MCF 10A (cell line): Measurements from ENCODE around the gene B4GALT5. TPM values are rescaled to one million over a fixed set of nuclear protein-coding genes. Genes with fewer than 3 reads are reported as not detected.

Experiments used
- BruUV-seq: library from RNA; stranded (reverse); fragments of 400-500 nt; replicated peaks from 2 replicates; lab custom pipeline; 2021; lab: Mats Ljungman, UMichigan
- CTCF ChIA-PET: fragments of 300-600 bp; sonication (Branson Sonifier 250); formaldehyde crosslinking; extraction: SDS; loops from one replicate; lab custom pipeline; 2021; ENCODE audit warnings: antibody characterized with exemption, inconsistent platforms; lab: Yijun Ruan, JAX
- POLR2A ChIA-PET: fragments of 300-600, 350-650 bp; sonication (Branson Sonifier 250); formaldehyde crosslinking; extraction: SDS; loops from one replicate; lab custom pipeline; 2020; ENCODE audit warnings: antibody characterized with exemption, inconsistent platforms; lab: Yijun Ruan, JAX
- DNase-seq: peaks from one replicate; pipeline ENCODE4 v3.0.0-alpha.2; 2018; ENCODE audit not compliant: unreplicated experiment
- H3K27ac Mint-ChIP-seq: one replicate; pipeline ENCODE4 v1.8.0; 2022; ENCODE audit warnings: mild to moderate bottlenecking, low read depth, mixed read lengths; ENCODE audit not compliant: unreplicated experiment
- H3K27me3 Mint-ChIP-seq: one replicate; pipeline ENCODE4 v1.8.0; 2022; ENCODE audit warnings: mixed read lengths; ENCODE audit not compliant: insufficient read depth, unreplicated experiment
- H3K36me3 Mint-ChIP-seq: one replicate; pipeline ENCODE4 v1.8.0; 2022; ENCODE audit warnings: mild to moderate bottlenecking, moderate library complexity, mixed read lengths; ENCODE audit not compliant: insufficient read depth, unreplicated experiment
- H3K4me1 Mint-ChIP-seq: one replicate; pipeline ENCODE4 v1.8.0; 2022; ENCODE audit warnings: mixed read lengths; ENCODE audit not compliant: insufficient read depth, unreplicated experiment
- H3K4me3 Mint-ChIP-seq: one replicate; pipeline ENCODE4 v1.8.0; 2022; ENCODE audit warnings: mild to moderate bottlenecking, moderate library complexity, mixed read lengths; ENCODE audit not compliant: unreplicated experiment
- H3K9me3 Mint-ChIP-seq: one replicate; pipeline ENCODE4 v1.8.0; 2022; ENCODE audit warnings: mixed read lengths; ENCODE audit not compliant: unreplicated experiment
- CTCF ChIP-seq: fragments of 200-600 bp; IDR thresholded peaks from one replicate; pipeline ENCODE4 v1.8.0; 2022; ENCODE audit warnings: antibody characterized with exemption, mild to moderate bottlenecking; ENCODE audit not compliant: unreplicated experiment
- intact Hi-C: fragments of 100-400 bp; cut with micrococcal nuclease; formaldehyde crosslinking; loops from 2 replicates; pipeline ENCODE4 v1.14.1; 2022
- total RNA-seq: library from RNA; stranded (reverse); gene quantifications from 2 replicates; pipeline ENCODE4 v1.2.3, GENCODE V29; 2022

B4GALT5 gene
- total RNA-seq, 1 experiment from 2014 or later, result 17.1 TPM

DNA sequence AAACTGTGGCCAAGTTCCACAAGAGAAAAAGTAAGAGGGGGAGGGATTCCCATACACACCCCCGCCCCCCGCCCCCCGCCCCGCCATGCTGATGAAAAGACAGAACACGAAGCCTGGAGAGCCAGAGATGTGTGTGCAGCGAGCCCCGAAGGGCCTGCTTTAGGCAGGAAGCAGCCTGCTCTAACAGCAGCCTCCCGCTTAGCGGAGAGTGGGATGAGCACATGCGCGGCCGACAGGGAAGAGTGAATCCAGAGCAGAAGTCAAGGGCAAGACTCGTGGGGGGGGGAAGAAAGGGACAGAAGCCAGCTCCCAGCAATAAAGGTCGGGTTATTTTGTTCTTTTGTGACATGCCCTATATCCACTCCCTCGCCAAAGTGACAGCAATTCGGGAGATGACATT lies 78.5 kb downstream of the B4GALT5 start:
- Mint-ChIP-seq H3K9me3 (no peaks in the 10 kb centered on the region), H3K36me3 (peaks cover 78% of the 10 kb centered on the region), H3K27ac (no peak overlapping the region), H3K27me3 (no peaks in the 10 kb centered on the region), H3K4me1 (no peaks in the 10 kb centered on the region), H3K4me3 (no peak overlapping the region)
- intact Hi-C loops, result no loop called here
- no peak for TF ChIP-seq CTCF
- CTCF ChIA-PET, result interaction anchor here (0.7 to 1.3 kb wide), 6 partner anchors 23 to 448 kb away, joined by 3 to 7 read pairs (median 4); no protein-coding TSS in a partner anchor
- DNase-seq, result no peak
- no TSS peak for BruUV-seq
- POLR2A ChIA-PET, result interaction anchor here (0.8 kb wide), 1 partner anchor 178 kb away, joined by 4 read pairs; the partner anchor contains the start of gene SLC9A8

DNA sequence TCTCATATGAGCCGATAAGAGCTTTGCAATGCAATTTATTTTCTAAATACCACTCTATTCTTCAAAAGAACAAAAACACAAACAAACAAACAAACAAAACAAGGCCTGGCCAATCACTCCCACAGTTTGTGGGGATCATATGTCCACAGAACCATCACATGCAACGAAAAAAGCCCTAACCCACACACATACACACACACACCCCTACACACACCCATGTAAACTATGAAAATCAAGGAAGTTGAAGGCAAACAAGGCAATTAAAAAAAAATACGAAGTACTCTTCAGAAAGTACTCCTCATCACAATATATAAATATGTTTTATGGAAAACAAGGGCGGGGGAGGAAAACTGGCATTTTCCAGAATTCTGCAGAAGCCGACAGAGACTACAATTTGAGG lies 79.6 kb downstream of the B4GALT5 start:
- CTCF ChIA-PET, result interaction anchor here (0.6 to 1.3 kb wide), 8 partner anchors 22 to 255 kb away, joined by 3 to 7 read pairs (median 4); no protein-coding TSS in a partner anchor
- DNase-seq, result no peak
- intact Hi-C loops, result no loop called here
- POLR2A ChIA-PET, result interaction anchor here (0.7 to 1.5 kb wide), 3 partner anchors 11 to 179 kb away, joined by 3 to 4 read pairs (median 3); partner anchors contain the start of gene SLC9A8
- Mint-ChIP-seq H3K27me3 (no peaks in the 10 kb centered on the region), H3K4me1 (no peaks in the 10 kb centered on the region), H3K4me3 (no peak overlapping the region), H3K36me3 (peaks cover 72% of the 10 kb centered on the region), H3K9me3 (no peaks in the 10 kb centered on the region), H3K27ac (no peak overlapping the region)
- no peak for TF ChIP-seq CTCF
- no TSS peak for BruUV-seq

GRCh38 chr20:49633643-49634042 lies 80.0 kb downstream of the B4GALT5 start:
- TF ChIP-seq CTCF, result no peak

GRCh38 chr20:49633023-49633422 lies 80.7 kb downstream of the B4GALT5 start:
- ChIA-PET CTCF (interaction anchor here (0.6 kb wide), 1 partner anchor 153 kb away, joined by 4 read pairs; no protein-coding TSS in a partner anchor), POLR2A (interaction anchor here (1.5 kb wide), 1 partner anchor 10 kb away, joined by 3 read pairs; no protein-coding TSS in a partner anchor)
- no peak for DNase-seq
- TF ChIP-seq CTCF, result no peak
- no TSS peak for BruUV-seq
- no peak overlapping the region for H3K4me3 Mint-ChIP-seq
- no peaks in the 10 kb centered on the region for H3K27me3 Mint-ChIP-seq
- no peaks in the 10 kb centered on the region for H3K4me1 Mint-ChIP-seq
- H3K27ac Mint-ChIP-seq, result no peak overlapping the region
- no peaks in the 10 kb centered on the region for H3K9me3 Mint-ChIP-seq
- intact Hi-C loops, result no loop called here
- peaks cover 68% of the 10 kb centered on the region for H3K36me3 Mint-ChIP-seq

More at GRCh38 chr20:49633643-49634042, 80.0 kb downstream of the B4GALT5 start:
- no peak overlapping the region for H3K27ac Mint-ChIP-seq
- DNase-seq, result no peak
- no peaks in the 10 kb centered on the region for H3K4me1 Mint-ChIP-seq
- H3K36me3 Mint-ChIP-seq, result peaks cover 72% of the 10 kb centered on the region
- intact Hi-C loops, result no loop called here
- H3K9me3 Mint-ChIP-seq, result no peaks in the 10 kb centered on the region
- BruUV-seq, result no TSS peak
- POLR2A ChIA-PET, result interaction anchor here (0.7 to 1.5 kb wide), 2 partner anchors 11 to 135 kb away, joined by 3 read pairs; no protein-coding TSS in a partner anchor
- H3K27me3 Mint-ChIP-seq, result no peaks in the 10 kb centered on the region
- CTCF ChIA-PET, result interaction anchor here (0.6 to 0.7 kb wide), 3 partner anchors 23 to 255 kb away, joined by 3 to 4 read pairs (median 3); no protein-coding TSS in a partner anchor
- no peak overlapping the region for H3K4me3 Mint-ChIP-seq
